Measurements from ENCODE around the gene PDE6G.
"Not testable (repeated sequence)": the region's sequence is repeated elsewhere in the genome, so short reads cannot be mapped to it uniquely, and the experiment has no call there.

The PDE6G gene

GRCh38 chr17:81636505-81637288, 19.6 kb downstream of the PDE6G start, which contains the start of the genes NPLOC4 and TSPAN10:
Gene NPLOC4, minus strand, starts transcription at chr17:81637112. Its CDS starts 182 bp downstream, at chr17:81636930.
Gene TSPAN10, plus strand, starts transcription at chr17:81637196. Its CDS starts 5,217 bp downstream, at chr17:81642413.
- H3K4me3 ChIP-seq (ENCODE audit: low read length): peak within 1 kb of the TSS; percentile 96
- DNase-seq (ENCODE audit: low read depth): peak; percentile 86
- TF ChIP-seq CTCF (IDR thresholded peaks at IDR 0.05; ENCODE audit: insufficient read depth, low read depth, low read length, missing control alignments): no peak

GRCh38 chr17:81635973-81636504, 20.3 kb downstream of the PDE6G start:
- no peak for TF ChIP-seq CTCF (IDR thresholded peaks at IDR 0.05; ENCODE audit: insufficient read depth, low read depth, low read length, missing control alignments)
- DNase-seq (ENCODE audit: low read depth): peak; percentile 68
- H3K4me3 ChIP-seq (ENCODE audit: low read length): peak overlapping the region; percentile 96

DNA sequence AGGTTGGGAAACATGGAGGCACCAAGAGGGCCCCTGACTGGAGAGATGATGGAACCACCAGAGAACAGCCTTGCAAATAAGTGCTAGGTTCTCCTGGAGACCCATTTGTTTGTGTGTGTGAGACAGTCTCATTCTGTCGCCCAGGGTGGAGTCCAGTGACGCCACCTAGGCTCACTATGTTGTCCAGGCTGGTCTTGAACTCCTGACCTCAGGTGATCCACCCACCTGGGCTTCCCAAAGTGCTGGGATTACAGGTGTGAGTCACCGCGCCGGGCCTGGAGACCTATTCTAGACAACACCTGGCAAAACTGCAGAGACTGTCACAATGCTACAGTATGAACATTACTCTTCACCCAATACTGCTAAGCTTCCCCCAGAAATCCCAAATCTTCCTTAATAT, 20.9 kb downstream of the PDE6G start:
- peak overlapping the region; percentile 96 for H3K4me3 ChIP-seq (ENCODE audit: low read length)
- TF ChIP-seq CTCF (IDR thresholded peaks at IDR 0.05; ENCODE audit: insufficient read depth, low read depth, low read length, missing control alignments): no peak
- peak; percentile 42 for DNase-seq (ENCODE audit: low read depth)

DNA sequence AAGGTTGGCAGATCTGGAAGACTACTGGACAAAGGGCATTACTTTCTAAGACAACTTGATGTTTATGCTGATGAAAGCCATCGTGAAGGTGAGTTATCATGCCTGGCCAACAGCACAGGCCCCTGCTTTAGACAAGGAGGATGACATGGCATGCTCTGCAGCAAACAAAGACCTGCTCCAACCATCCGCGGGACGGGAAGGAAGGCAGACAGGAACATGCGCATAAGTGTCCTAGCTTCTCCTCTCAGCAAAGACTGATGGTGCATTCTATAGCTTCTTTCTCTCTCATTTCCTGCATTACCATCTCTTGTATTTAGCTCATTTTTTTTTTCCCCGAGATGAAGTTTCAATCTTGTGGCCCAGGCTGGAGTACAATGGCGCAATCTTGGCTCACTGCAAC, 24.9 kb downstream of the PDE6G start:
- H3K4me3 ChIP-seq (ENCODE audit: low read length): no peak overlapping the region
- no peak for TF ChIP-seq CTCF (IDR thresholded peaks at IDR 0.05; ENCODE audit: insufficient read depth, low read depth, low read length, missing control alignments)
- DNase-seq (ENCODE audit: low read depth): no peak

GRCh38 chr17:81630274-81630673, 26.1 kb downstream of the PDE6G start:
- H3K4me3 ChIP-seq (ENCODE audit: low read length): no peak overlapping the region
- no peak for DNase-seq (ENCODE audit: low read depth)
- no peak for TF ChIP-seq CTCF (IDR thresholded peaks at IDR 0.05; ENCODE audit: insufficient read depth, low read depth, low read length, missing control alignments)

GRCh38 chr17:81621494-81622130, 34.7 kb downstream of the PDE6G start:
- no peak for TF ChIP-seq CTCF (IDR thresholded peaks at IDR 0.05; ENCODE audit: insufficient read depth, low read depth, low read length, missing control alignments)
- no peak overlapping the region for H3K4me3 ChIP-seq (ENCODE audit: low read length)
- no peak for DNase-seq (ENCODE audit: low read depth)

DNA sequence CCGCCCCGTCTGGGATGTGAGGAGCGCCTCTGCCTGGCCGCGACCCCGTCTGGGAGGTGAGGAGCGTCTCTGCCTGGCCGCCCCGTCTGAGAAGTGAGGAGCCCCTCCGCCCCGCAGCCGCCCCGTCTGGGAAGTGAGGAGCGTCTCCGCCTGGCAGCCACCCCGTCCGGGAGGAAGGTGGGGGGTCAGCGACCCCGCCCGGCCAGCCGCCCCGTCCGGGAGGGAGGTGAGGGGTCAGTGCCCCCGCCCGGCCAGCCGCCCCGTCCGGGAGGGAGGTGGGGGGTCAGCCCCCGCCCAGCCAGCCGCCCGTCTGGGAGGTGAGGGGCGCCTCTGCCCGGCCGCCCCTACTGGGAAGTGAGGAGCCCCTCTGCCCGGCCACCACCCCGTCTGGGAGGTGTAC, 38.0 kb downstream of the PDE6G start:
- not testable (repeated sequence) for DNase-seq (ENCODE audit: low read depth); H3K4me3 ChIP-seq (ENCODE audit: low read length)

Measured in epithelial cell of esophagus (primary cell).